ENCODE data around the gene ASCL5.

- TF ChIP-seq EZH2phosphoT487 (IDR thresholded peaks at IDR 0.05; ENCODE audit: borderline replicate concordance, low read length) (no peak), CTCF (IDR thresholded peaks at IDR 0.05; ENCODE audit: low read depth, low read length, poor library complexity, severe bottlenecking) (no peak)
Measured at GRCh38 chr1:201173736-201174135, 46.8 kb upstream of the ASCL5 start.
